Uterus (tissue), 4 donors: ENCODE data around the gene LENG9. TPM values are rescaled to one million over a fixed set of nuclear protein-coding genes. Genes with fewer than 3 reads are reported as not detected.

Experiments used
- DNase-seq, 2 donors: peaks; one replicate each; pipeline ENCODE4 v3.0.0-alpha.2; 2019 to 2020
- H3K27ac ChIP-seq, 2 donors: fragments of 200-600 bp; sonication (generic); 1 replicate in 1 of 2; 2 replicates in 1 of 2; pipeline ENCODE4 v1.5.1; 2016 to 2018
- H3K27me3 ChIP-seq, 2 donors: fragments of 200-600 bp; sonication (generic); one replicate each; pipeline ENCODE4 v1.5.1; 2018 to 2019; ENCODE audit warnings: control low read depth in 1 of 2
- H3K36me3 ChIP-seq, 2 donors: fragments of 200-600 bp; sonication (generic); one replicate each; pipeline ENCODE4 v1.5.1; 2019; ENCODE audit warnings: control low read depth in 1 of 2
- H3K4me1 ChIP-seq, 2 donors: fragments of 200-600 bp; sonication (generic); one replicate each; pipeline ENCODE4 v1.5.1; 2018 to 2019; ENCODE audit warnings: control low read depth in 1 of 2
- H3K4me3 ChIP-seq, 2 donors: fragments of 200-600 bp; sonication (generic); 1 replicate in 1 of 2; 2 replicates in 1 of 2; pipeline ENCODE4 v1.5.1; 2018 to 2019; ENCODE audit warnings: mild to moderate bottlenecking in 1 of 2
- H3K9me3 ChIP-seq, 2 donors: fragments of 200-600 bp; sonication (generic); one replicate each; pipeline ENCODE4 v1.5.1; 2019; ENCODE audit warnings: control low read depth in 1 of 2
- POLR2A ChIP-seq, 2 donors: fragments of 450-650 bp; IDR thresholded peaks; one replicate each; pipeline ENCODE4 v1.6.1; 2016; ENCODE audit warnings: antibody characterized with exemption in 2 of 2, mild to moderate bottlenecking in 1 of 2, moderate library complexity in 1 of 2
- intact Hi-C: fragments of 100-400 bp; cut with DNase I; formaldehyde crosslinking; loops from one replicate; pipeline ENCODE4 v1.15.1; 2023; ENCODE audit warnings: low total_unique reads
- total RNA-seq, 4 donors: library from RNA; depleted of rRNA in 3 of 4; stranded (reverse); fragments of >200 nt in 3 of 4; gene quantifications; one replicate each; pipeline versions ENCODE4 v1.1.0 to v1.2.4, GENCODE V29; 2014 to 2023
- TF ChIP-seq, protein P1 (sequence below), 4 experiments: fragments of 200-600 bp in 2 of 4; fragments of 450-650 bp in 2 of 4; sonication (generic) in 2 of 4; IDR thresholded peaks; one replicate each; pipeline ENCODE4 v1.5.1; 2016 to 2019; ENCODE audit warnings: antibody characterized with exemption in 4 of 4, mild to moderate bottlenecking in 2 of 4, moderate library complexity in 1 of 4
- donor health status: DM: yes; HTN: yes; CAD: no.

The LENG9 gene
- total RNA-seq, 4 donors from 2014 or later, result 3.7 to 7.1 (median 3.8) TPM; not detected in 1

DNA sequence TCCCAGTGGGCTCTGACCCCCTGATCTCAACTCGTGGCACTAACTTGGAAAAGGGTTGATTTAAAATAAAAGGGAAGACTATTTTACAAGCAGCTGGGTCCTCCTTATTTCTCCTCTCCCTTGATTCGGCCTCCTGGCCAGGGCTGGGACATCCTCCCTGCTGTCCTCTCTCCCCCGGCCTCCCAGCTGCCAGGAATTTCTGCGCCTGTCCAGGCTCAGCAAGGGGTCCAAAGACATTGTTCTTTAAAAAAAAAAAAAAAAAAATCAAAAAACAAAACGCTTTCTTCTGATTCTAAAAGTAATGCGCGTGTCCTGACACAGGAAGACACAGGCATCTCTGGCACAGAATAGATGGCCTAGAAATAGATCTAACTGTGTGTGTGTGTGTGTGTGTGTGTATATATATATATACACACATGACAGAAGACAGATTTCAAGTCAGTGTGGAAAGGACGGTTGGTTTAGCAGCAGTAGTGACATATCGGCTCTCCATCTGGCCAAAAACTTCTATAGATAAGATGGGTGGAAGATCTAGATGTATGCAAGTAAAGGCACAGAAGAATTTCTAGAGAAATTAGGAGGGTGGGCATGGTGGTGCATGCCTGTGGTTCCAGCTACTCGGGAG is 26.8 kb downstream of the LENG9 start:
- no peak overlapping the region for H3K27ac ChIP-seq
- H3K27me3 ChIP-seq, result peaks cover 0 to under 1% of the 10 kb centered on the region in 2 donors
- TF ChIP-seq POLR2A (IDR thresholded peaks at IDR 0.05), result no peak
- TF ChIP-seq, protein P1, sequence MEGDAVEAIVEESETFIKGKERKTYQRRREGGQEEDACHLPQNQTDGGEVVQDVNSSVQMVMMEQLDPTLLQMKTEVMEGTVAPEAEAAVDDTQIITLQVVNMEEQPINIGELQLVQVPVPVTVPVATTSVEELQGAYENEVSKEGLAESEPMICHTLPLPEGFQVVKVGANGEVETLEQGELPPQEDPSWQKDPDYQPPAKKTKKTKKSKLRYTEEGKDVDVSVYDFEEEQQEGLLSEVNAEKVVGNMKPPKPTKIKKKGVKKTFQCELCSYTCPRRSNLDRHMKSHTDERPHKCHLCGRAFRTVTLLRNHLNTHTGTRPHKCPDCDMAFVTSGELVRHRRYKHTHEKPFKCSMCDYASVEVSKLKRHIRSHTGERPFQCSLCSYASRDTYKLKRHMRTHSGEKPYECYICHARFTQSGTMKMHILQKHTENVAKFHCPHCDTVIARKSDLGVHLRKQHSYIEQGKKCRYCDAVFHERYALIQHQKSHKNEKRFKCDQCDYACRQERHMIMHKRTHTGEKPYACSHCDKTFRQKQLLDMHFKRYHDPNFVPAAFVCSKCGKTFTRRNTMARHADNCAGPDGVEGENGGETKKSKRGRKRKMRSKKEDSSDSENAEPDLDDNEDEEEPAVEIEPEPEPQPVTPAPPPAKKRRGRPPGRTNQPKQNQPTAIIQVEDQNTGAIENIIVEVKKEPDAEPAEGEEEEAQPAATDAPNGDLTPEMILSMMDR (IDR thresholded peaks at IDR 0.05), result no peak
- DNase-seq, result no peak
- no peaks in the 10 kb centered on the region for H3K9me3 ChIP-seq
- intact Hi-C loops, result no loop called here
- H3K4me1 ChIP-seq, result no peaks in the 10 kb centered on the region
- H3K4me3 ChIP-seq, result no peak overlapping the region
- H3K36me3 ChIP-seq, result no peaks in the 10 kb centered on the region

GRCh38 chr19:54436031-54436523 is 27.5 kb downstream of the LENG9 start:
- TF ChIP-seq, protein P1 (IDR thresholded peaks at IDR 0.05), result no peak
- no peak for TF ChIP-seq POLR2A (IDR thresholded peaks at IDR 0.05)
- no peak overlapping the region for H3K4me3 ChIP-seq
- H3K4me1 ChIP-seq, result no peaks in the 10 kb centered on the region
- peak overlapping the region in 1 of 2 donors; percentile 5 for H3K27ac ChIP-seq
- intact Hi-C loops, result no loop called here
- H3K36me3 ChIP-seq, result no peaks in the 10 kb centered on the region
- peaks cover 0 to 7% of the 10 kb centered on the region in 2 donors for H3K27me3 ChIP-seq
- DNase-seq, result no peak
- no peaks in the 10 kb centered on the region for H3K9me3 ChIP-seq

- peak overlapping the region in 1 of 2 donors; percentile 5 for H3K27ac ChIP-seq
- no peak for DNase-seq
- intact Hi-C loops, result no loop called here
Observed at GRCh38 chr19:54435551-54436016, 28.0 kb downstream of the LENG9 start.

DNA sequence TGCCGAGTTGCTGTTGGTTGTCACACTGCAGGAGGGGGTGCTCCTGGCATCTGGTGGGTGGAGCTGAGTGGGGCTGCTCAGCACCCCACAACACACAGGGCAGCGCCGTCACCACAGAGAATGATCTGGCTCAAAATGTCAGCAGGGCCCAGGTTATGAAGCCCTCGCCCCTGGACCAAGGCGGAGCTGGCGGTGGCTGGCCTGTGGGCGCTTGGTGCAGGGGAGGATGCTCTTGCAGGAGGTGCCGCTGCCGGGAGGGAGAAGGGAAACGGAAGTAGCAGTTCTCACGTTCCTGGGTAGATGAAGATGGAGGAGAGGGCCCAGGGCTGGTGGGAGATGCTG is 28.7 kb downstream of the LENG9 start:
- intact Hi-C loops, result no loop called here
- Histone ChIP-seq H3K36me3 (no peaks in the 10 kb centered on the region), H3K9me3 (no peaks in the 10 kb centered on the region), H3K27ac (no peak overlapping the region), H3K27me3 (peaks cover 0 to 18% of the 10 kb centered on the region in 2 donors), H3K4me3 (no peak overlapping the region), H3K4me1 (peaks cover 0 to 8% of the 10 kb centered on the region in 2 donors)
- DNase-seq, result no peak
- TF ChIP-seq POLR2A (IDR thresholded peaks at IDR 0.05), result no peak
- TF ChIP-seq, protein P1 (IDR thresholded peaks at IDR 0.05), result no peak

More at GRCh38 chr19:54435551-54436016, 28.0 kb downstream of the LENG9 start:
- H3K4me1 ChIP-seq, result peaks cover 0 to 4% of the 10 kb centered on the region in 2 donors
- peaks cover 0 to 12% of the 10 kb centered on the region in 2 donors for H3K27me3 ChIP-seq
- no peaks in the 10 kb centered on the region for H3K36me3 ChIP-seq
- no peak overlapping the region for H3K4me3 ChIP-seq
- no peaks in the 10 kb centered on the region for H3K9me3 ChIP-seq
- TF ChIP-seq, protein P1 (IDR thresholded peaks at IDR 0.05), result no peak
- no peak for TF ChIP-seq POLR2A (IDR thresholded peaks at IDR 0.05)

GRCh38 chr19:54434112-54434872 is 29.3 kb downstream of the LENG9 start:
- no peak for DNase-seq
- H3K9me3 ChIP-seq, result no peaks in the 10 kb centered on the region

More at GRCh38 chr19:54434112-54434872, 29.3 kb downstream of the LENG9 start:
- intact Hi-C loops, result no loop called here
- Histone ChIP-seq H3K4me1 (peaks cover 0 to 8% of the 10 kb centered on the region in 2 donors), H3K4me3 (no peak overlapping the region), H3K27ac (no peak overlapping the region), H3K36me3 (no peaks in the 10 kb centered on the region), H3K27me3 (peaks cover 0 to 24% of the 10 kb centered on the region in 2 donors)
- TF ChIP-seq POLR2A (IDR thresholded peaks at IDR 0.05), result no peak
- TF ChIP-seq, protein P1 (IDR thresholded peaks at IDR 0.05), result no peak
